ENCODE data around the gene KLHL1. TPM values are rescaled to one million over a fixed set of nuclear protein-coding genes. Genes with fewer than 3 reads are reported as not detected.

The KLHL1 gene
- total and polyA plus RNA-seq, 9 of the 15 experiments (the other 6 are each of a cell fraction or from before 2014, with no cell fraction given): not detected

- TF ChIP-seq ZKSCAN1 (IDR thresholded peaks at IDR 0.05; ENCODE audit: low read depth, low read length) (no peak), ELF1 (tag; IDR thresholded peaks at IDR 0.05) (no peak)
These were observed 180.0 kb downstream of the KLHL1 start (continued) for GRCh38 chr13:69928262-69928661.

GRCh38 chr13:69921156-69921555 lies 187.1 kb downstream of the KLHL1 start:
- H3K9me1 ChIP-seq (ENCODE audit: control insufficient read depth, insufficient read depth, low read length): no peaks in the 10 kb centered on the region
- DNase-seq (ENCODE audit: extremely low read depth in 1 of 4, low spot score in 3 of 4): no peak
- H4K20me1 ChIP-seq (replicated peaks; ENCODE audit: control insufficient read depth, insufficient read depth, low read length): no peaks in the 10 kb centered on the region
- POLR2A ChIA-PET: interaction anchor here (1.0 kb wide), 1 partner anchor 403 kb away, joined by 3 read pairs; no protein-coding TSS in a partner anchor
- BruUV-seq (replicated peaks): no TSS peak
- H3K9me3 ChIP-seq (replicated peaks; ENCODE audit: control insufficient read depth, insufficient read depth, low read depth, low read length): no peaks in the 10 kb centered on the region
- no peaks in the 10 kb centered on the region for H3K27me3 ChIP-seq (ENCODE audit: control insufficient read depth in 2 of 2, insufficient read depth in 2 of 2, low read length in 2 of 2)
- H3K4me2 ChIP-seq (ENCODE audit: insufficient read depth, low read length): no peak overlapping the region
- ATAC-seq: no peak
- no peaks in the 10 kb centered on the region for H3K36me3 ChIP-seq (ENCODE audit: control insufficient read depth, insufficient read depth, low read length)
- in situ Hi-C loops (cut with MboI): no loop called here
- H3K4me1 ChIP-seq (replicated peaks in 1 of 2; ENCODE audit: control insufficient read depth in 2 of 2, insufficient read depth in 2 of 2, low read length in 2 of 2): no peaks in the 10 kb centered on the region
- no peak overlapping the region for H3K27ac ChIP-seq (ENCODE audit: extremely low read depth, low read depth, low read length)
- no peak for TF ChIP-seq ZNF586 (CRISPR knock-in tag; conservative IDR thresholded peaks at IDR 0.05)
- TF ChIP-seq SIRT6 (IDR thresholded peaks at IDR 0.05; ENCODE audit: low read depth, low read length): no peak
- TF ChIP-seq ZFP30 (CRISPR knock-in tag; IDR thresholded peaks at IDR 0.05; ENCODE audit: borderline replicate concordance): no peak
- TF ChIP-seq ZNF407 (IDR thresholded peaks at IDR 0.05; ENCODE audit: low read depth): no peak
- H3K9ac ChIP-seq (ENCODE audit: insufficient read depth in 1 of 2, low read depth in 2 of 2, low read length in 2 of 2): no peak overlapping the region
- CTCF ChIA-PET (ENCODE audit: low intra/inter-chr PET ratio): no interaction called here
- intact Hi-C loops (cut with micrococcal nuclease): no loop called here
- no peaks in the 10 kb centered on the region for H3K79me2 ChIP-seq (ENCODE audit: control insufficient read depth, insufficient read depth, low read length)
- no peak overlapping the region for H3K4me3 ChIP-seq
- FAIRE-seq: no peak
- H2AFZ ChIP-seq (ENCODE audit: low read depth, low read length): no peak overlapping the region
- 0% methylated on average over 2 of the region's 2 CpGs for WGBS (ENCODE audit: insufficient coverage, low coverage, missing lambda C conversion rate)
